Activated CD4-positive, CD25-positive, alpha-beta regulatory T cell treated with anti-CD3 and anti-CD28 coated beads, Interleukin-2, amount 50 U/mL, for 24 hours (primary cell): ENCODE data around the gene NEO1.
"Not testable (repeated sequence)": the region's sequence is repeated elsewhere in the genome, so short reads cannot be mapped to it uniquely, and the experiment has no call there.

Experiments
- ATAC-seq, 2 donors: fragments of 150-1000 bp; cut with Tn5 transposase; one replicate each; pipeline ENCODE4 v1.10.0; 2021; ENCODE audit warnings: mild to moderate bottlenecking in 1 of 2, moderate library complexity in 1 of 2

Gene NEO1

GRCh38 chr15:73265536-73266153 is 213.4 kb downstream of the NEO1 start:
- ATAC-seq, result peak; percentile 28 to 38

- no peak for ATAC-seq
These were observed 216.2 kb downstream of the NEO1 start for GRCh38 chr15:73268457-73268856.

GRCh38 chr15:73270366-73271097 is 218.3 kb downstream of the NEO1 start:
- no peak for ATAC-seq

- peak; percentile 51 to 64 for ATAC-seq
These were observed 221.1 kb downstream of the NEO1 start for GRCh38 chr15:73273181-73274002.

- ATAC-seq, result no peak
These were observed 223.6 kb downstream of the NEO1 start for GRCh38 chr15:73275862-73276261.

- no peak for ATAC-seq
These were observed 230.5 kb downstream of the NEO1 start for GRCh38 chr15:73282567-73283365.

GRCh38 chr15:73283366-73283962 is 231.2 kb downstream of the NEO1 start:
- ATAC-seq, result no peak

- ATAC-seq, result no peak
These were observed 231.9 kb downstream of the NEO1 start for GRCh38 chr15:73284090-73284716.

- ATAC-seq, result no peak
These were observed 234.0 kb downstream of the NEO1 start for GRCh38 chr15:73286311-73286710.

- no peak for ATAC-seq
These were observed 234.8 kb downstream of the NEO1 start for GRCh38 chr15:73287019-73287418.

- ATAC-seq, result no peak
These were observed 239.2 kb downstream of the NEO1 start for GRCh38 chr15:73291441-73291840.

- ATAC-seq, result no peak
These were observed 241.5 kb downstream of the NEO1 start for GRCh38 chr15:73293773-73294172.

GRCh38 chr15:73295630-73296286 is 243.5 kb downstream of the NEO1 start:
- no peak for ATAC-seq

GRCh38 chr15:73296609-73297353 is 244.5 kb downstream of the NEO1 start:
- ATAC-seq, result no peak

- ATAC-seq, result no peak
These were observed 246.4 kb downstream of the NEO1 start for GRCh38 chr15:73298522-73299245.

GRCh38 chr15:73300286-73300685 is 248.0 kb downstream of the NEO1 start:
- ATAC-seq, result not testable (repeated sequence)

- ATAC-seq, result no peak
These were observed 251.4 kb downstream of the NEO1 start for GRCh38 chr15:73303636-73304035.

- peak in 1 of 2 donors; percentile 24 for ATAC-seq
These were observed 253.3 kb downstream of the NEO1 start for GRCh38 chr15:73305331-73306211.

- ATAC-seq, result no peak
These were observed 256.0 kb downstream of the NEO1 start for GRCh38 chr15:73308305-73308704.
